T1000 (cell line): Measurements from ENCODE around the gene PSMD2.
"Not testable (repeated sequence)": the region's sequence is repeated elsewhere in the genome, so short reads cannot be mapped to it uniquely, and the experiment has no call there.

Experiments used
- DNase-seq: peaks from one replicate; lab custom pipeline; 2025; ENCODE audit warnings: mixed read lengths; lab: John Stamatoyannopoulos, UW

PSMD2 gene

GRCh38 chr3:184298759-184299487 lies at the start of gene PSMD2:
Gene PSMD2 (plus strand): TSS chr3:184299241. CDS start chr3:184299267, 26 bp downstream.
- peak; percentile 96 for DNase-seq

DNA sequence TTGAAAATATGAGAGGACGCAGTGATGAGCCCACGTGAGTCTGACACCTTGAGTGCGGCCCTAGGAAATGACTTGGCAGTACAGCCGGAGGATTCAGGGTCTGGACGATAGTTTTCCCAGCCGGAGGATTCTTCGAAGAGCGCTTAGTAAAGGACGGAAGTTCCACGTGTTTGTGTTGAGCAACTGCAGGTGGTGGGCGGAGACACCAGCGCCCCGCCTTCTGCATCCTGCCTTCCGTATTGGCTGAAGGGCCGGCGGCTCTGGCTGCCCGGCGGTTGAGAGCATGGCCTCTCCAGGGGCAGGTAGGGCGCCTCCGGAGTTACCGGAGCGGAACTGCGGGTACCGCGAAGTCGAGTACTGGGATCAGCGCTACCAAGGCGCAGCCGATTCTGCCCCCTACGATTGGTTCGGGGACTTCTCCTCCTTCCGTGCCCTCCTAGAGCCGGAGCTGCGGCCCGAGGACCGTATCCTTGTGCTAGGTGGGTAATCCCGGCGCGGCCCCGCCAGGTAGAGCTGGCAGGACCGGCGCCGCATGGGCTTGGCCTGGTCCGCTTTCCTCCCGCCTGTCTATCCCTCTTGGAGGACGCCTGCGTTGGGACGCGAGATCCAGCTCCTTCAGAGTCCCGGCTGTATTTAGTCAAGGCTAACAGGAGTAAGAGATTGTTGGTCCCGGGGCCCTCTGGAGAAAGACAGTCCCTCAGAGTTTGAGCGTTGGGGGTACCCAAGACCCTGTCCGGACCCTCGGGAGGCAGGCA lies 49.5 kb upstream of the PSMD2 start, which contains the start of gene EEF1AKMT4:
TSS of gene EEF1AKMT4 (plus strand) at position 261 of the 755 bp plus-strand sequence. CDS start at position 284, 23 bp downstream.
- peak; percentile 94 for DNase-seq

- DNase-seq = peak; percentile 89
Measured at GRCh38 chr3:184250167-184250828, 48.7 kb upstream of the PSMD2 start.

DNA sequence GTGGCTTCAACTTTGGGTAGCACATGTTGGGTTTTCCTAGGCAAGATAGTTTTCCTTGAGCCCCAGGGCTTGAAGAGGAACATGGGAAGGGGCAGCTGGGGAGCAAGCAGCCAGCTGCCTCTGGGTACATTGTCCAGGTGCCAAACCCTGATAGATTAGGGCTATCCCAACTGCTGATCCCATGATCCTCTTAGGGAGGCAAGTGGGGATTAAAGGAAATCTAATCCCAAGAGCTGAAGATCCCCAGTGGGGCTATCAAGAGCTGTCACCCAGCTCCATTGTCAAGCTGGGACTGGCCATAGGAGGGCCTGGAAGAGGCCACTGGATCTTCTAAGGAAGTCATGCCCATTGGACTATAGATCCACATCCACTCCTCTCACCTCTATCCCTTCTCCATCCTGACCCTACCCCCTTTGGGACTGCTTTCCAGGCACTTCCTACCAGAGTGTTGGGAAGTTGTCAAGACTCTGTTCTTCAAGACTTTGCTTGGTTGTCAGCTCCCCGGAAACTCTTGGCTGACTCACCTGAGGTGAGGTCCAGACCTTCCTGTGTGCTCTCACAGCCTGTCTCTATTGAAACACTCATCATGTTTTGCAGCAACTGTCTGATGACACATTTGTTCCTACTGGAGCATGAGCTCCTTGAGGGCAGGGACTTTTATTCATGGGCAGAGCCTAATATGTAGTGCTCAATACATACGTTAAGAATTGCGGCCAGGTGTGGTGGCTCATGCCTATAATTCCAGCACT lies 43.6 kb upstream of the PSMD2 start:
- DNase-seq = no peak

DNA sequence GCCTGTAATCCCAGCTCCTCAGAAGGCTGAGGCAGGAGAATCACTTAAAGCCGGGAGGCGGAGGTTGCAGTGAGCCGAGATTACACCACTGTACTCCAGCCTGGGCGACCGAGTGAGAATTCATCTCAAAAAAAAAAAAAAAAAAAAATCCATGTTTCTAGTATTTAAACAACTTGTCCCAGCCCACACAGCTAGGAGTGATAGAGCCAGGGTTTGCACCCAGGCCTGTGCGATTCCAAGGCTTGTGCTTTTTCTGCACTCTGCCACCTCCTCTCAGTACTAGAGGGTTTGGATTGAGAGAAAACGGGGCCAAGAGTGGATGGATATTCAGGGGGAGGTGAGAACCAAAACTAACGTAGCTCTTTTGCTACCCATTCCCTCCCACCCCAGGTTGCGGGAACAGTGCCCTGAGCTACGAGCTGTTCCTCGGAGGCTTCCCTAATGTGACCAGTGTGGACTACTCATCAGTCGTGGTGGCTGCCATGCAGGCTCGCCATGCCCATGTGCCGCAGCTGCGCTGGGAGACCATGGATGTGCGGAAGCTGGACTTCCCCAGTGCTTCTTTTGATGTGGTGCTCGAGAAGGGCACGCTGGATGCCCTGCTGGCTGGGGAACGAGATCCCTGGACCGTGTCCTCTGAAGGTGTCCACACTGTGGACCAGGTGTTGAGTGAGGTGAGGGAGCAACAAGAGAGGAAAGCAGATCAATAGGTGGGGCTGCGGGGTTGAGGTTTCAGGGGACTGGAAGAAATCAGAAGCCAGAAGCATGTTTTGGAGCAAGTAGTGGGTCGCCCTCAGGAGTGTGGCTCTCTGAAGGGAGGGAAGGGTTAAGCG lies 41.7 kb upstream of the PSMD2 start:
- DNase-seq = no peak

DNA sequence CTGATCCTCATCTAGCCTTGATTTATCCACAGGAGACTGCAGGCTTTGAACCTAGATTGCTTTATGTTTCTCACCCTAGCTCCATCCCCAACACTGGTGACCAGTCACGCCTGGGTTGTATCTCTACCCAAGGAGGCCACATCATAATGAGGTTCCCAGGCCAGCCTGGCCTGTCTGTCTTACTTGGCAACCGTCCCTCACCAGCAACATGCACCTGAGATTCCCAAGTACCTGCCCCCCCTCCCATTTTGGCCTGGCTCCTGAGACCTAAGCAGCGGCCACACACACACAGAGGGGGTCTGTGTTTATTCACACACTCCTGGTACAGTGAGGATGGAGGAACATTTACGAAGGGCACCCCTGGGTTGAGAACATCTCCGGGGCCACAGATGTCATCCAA lies 40.1 kb upstream of the PSMD2 start:
- no peak for DNase-seq

GRCh38 chr3:184259396-184259877 lies 39.6 kb upstream of the PSMD2 start:
- no peak for DNase-seq

- no peak for DNase-seq
Measured at GRCh38 chr3:184259878-184260723, 38.9 kb upstream of the PSMD2 start.

- no peak for DNase-seq
Measured at GRCh38 chr3:184260724-184261269, 38.2 kb upstream of the PSMD2 start.

DNA sequence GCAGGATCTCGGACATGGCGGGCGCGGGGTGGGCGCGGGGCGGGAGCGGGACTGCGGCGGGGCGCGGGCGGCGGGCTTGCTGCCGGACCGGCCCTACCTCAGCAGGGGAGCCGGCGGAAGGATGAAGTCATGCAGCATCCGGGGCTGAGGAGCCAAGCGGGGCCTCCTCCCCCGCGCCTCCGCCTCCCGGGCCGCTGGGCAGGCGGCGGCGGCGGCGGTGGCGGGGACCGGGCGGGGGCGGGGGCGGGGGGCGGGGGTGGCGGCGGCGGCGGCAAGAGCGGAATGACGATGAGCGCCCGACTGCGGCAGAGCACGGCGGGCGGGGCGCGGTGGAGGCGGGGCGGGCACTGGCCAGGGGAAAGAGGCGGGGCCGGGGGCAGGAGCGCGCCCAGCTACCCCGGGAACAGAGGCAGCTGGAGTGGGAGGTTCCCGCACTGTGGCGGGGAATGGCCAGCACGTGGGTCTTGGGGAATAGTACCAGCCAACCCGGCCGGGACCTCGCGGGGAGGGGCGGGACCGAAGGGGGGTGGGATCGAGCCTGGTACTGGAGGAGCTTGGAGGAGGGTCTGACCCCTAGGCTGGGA lies 37.7 kb upstream of the PSMD2 start, which contains the start of gene CAMK2N2:
TSS of gene CAMK2N2 (minus strand) at position 284 of the 584 bp plus-strand sequence. CDS start at position 16, 268 bp downstream.
- peak; percentile 69 for DNase-seq

DNA sequence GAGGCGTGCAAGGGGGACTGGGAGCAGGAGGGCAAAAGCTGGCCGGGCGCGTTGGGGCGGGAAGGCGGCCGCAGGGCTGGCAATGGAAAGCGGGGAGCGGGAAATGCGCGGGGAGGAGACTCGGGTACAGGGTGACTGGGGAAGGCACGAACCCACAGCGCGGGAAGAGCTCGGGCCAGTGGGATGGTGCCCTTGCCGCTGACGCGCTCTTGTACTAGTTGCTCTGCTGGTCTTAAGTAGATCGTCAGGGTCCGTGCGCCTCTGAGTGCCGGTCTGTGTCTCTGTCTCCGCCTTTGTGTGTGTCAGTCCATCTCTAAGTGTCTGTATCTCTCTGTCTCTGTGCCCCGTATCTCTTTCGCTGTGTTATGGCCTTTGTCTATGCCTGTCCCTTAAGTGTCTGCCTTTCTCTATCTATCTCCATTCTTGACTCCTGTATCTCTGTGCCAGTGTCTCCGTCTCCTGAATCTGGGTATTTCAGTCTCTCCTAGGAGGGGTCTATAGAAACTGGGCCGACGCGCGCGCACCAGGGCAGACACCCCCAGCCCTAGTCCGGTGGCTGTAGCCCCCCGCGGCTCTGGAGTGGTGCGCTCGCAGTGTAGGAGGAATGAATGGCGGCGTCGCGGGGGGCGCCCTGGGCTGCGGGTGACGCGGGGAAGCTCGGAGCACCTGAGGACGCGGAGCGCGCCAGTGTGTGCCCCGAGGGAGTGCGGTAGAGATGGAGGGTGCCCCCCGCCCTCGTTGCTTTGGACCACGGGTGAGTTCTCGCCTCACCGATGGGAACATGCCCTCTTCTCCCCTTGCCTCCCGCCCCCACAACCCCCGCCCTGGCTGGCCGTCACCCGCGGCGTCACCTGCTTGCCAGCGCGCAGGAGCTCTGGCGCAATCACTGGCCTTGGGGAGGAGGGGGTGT lies 36.9 kb upstream of the PSMD2 start:
- no peak for DNase-seq

- DNase-seq = no peak
Measured at GRCh38 chr3:184262764-184263179, 36.3 kb upstream of the PSMD2 start.

GRCh38 chr3:184267249-184267648 lies 31.8 kb upstream of the PSMD2 start:
- DNase-seq = not testable (repeated sequence)

DNA sequence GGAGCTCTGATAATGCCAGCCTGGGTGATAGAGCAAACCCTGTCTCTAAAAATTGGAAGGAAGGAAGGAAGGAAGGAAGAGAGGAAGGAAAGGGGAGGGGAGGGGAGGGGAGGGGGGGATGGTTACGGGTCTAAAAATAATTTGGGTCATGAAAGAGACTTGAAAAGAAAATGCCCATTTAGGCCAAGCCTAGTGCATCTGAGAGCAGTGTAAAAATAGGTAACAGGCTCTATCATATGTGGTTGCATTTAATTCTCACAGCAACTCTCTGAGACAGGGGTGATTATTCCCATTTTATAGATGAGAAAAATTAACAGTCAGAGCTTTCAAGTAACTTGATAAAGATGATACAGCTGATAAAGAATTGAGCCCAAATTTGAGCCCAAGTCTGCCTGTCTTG lies 26.8 kb upstream of the PSMD2 start:
- no peak for DNase-seq

DNA sequence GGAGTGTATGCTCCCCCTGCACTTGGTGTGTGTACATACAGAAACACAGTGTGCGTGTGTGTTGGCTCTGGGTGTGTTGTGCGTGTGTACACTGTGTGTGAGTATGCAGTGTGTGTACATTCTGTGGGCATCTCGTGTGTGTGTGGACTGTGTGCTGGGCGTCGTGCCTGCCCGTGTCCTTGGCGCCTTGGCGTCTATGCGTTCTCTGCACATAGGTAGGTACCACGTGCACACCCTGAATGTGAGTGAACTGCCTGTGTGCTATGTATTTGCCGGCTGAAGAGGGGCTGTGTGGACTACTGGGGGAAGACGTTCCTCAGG lies 23.7 kb upstream of the PSMD2 start:
- DNase-seq = no peak

- DNase-seq = no peak
Measured at GRCh38 chr3:184275961-184276910, 22.8 kb upstream of the PSMD2 start, which contains the start of gene ECE2. Gene ECE2 (plus strand): TSS chr3:184276022. CDS start chr3:184276154, 132 bp downstream.

DNA sequence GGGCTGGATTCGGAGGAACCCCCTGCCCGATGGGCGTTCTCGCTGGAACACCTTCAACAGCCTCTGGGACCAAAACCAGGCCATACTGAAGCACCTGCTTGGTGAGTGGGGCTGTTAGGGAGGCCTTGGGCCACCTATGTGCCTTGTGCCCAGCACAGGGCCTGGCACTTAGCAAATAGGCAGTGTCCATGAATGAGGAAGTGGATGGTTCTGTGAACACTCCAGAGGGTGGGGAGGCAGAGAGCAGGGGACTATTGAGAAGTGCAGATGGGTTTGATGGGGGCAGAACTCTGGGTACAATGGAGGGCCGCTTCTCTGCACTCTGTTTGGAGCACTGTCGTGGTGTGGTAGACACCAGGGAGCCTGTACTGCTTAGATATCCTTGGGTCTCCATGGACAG lies 21.7 kb upstream of the PSMD2 start:
- no peak for DNase-seq
